Spleen (tissue), 7 donors: Measurements from ENCODE around the gene SLC4A7.

Source experiments
- CTCF ChIP-seq, 11 experiments: fragments of 200-600 bp in 7 of 11; fragments of 450-650 bp in 4 of 11; sonication (generic) in 4 of 11; IDR thresholded peaks in 8 of 11; conservative IDR thresholded peaks in 3 of 11; 1 replicate in 7 of 11; 2 replicates in 4 of 11; pipeline versions ENCODE4 v1.4.0 to v1.8.0; 2016 to 2021; ENCODE audit warnings: antibody characterized with exemption in 11 of 11, inconsistent platforms in 4 of 11, mild to moderate bottlenecking in 1 of 11
- POLR2A ChIP-seq, 3 donors: fragments of 450-650 bp; IDR thresholded peaks; one replicate each; pipeline ENCODE4 v1.5.1; 2017; ENCODE audit warnings: antibody characterized with exemption in 3 of 3, mild to moderate bottlenecking in 1 of 3
- donor health status: DM: no; HTN: no; CAD: no; lungs with moderate emphysema.
- donor health status: DM: no; HTN: no; CAD: no.
- donor health status: DM: no; HTN: no; CAD: no.

GRCh38 chr3:27429909-27430308, 54.3 kb downstream of the SLC4A7 start:
- no peak for TF ChIP-seq POLR2A (IDR thresholded peaks at IDR 0.05)
- TF ChIP-seq CTCF (IDR thresholded peaks at IDR 0.05 in 8 of 11, conservative IDR thresholded peaks at IDR 0.05 in 3 of 11) = no peak
